GM19438 (cell line): ENCODE measurements around the gene COPG2.
"Not testable (repeated sequence)": the region's sequence is repeated elsewhere in the genome, so short reads cannot be mapped to it uniquely, and the experiment has no call there.

Experiments
- ATAC-seq: cut with Tn5 transposase; IDR thresholded peaks from one replicate; pipeline ENCODE4 v1.9.1; 2021; ENCODE audit warnings: low read depth; ENCODE audit not compliant: unreplicated experiment

Gene COPG2

DNA sequence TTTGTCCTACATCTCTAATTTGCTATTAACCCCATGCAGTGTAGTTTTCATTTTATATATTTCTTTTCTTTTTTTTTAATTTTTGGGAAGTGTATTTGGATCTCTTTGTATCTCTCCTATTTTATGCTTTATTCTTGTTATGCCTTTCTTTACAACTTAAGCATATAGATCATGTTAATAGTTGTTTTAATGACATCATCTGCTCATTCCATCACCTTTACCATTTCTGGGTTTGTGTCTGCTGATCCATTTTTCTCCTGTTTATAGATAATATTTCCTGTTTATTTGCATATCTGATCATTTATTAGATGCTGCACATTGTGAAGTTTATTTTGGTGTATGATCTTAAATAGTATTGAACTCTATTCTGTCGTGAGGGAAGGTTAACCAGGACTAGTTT lies 13.7 kb downstream of the COPG2 start:
- no peak for ATAC-seq

DNA sequence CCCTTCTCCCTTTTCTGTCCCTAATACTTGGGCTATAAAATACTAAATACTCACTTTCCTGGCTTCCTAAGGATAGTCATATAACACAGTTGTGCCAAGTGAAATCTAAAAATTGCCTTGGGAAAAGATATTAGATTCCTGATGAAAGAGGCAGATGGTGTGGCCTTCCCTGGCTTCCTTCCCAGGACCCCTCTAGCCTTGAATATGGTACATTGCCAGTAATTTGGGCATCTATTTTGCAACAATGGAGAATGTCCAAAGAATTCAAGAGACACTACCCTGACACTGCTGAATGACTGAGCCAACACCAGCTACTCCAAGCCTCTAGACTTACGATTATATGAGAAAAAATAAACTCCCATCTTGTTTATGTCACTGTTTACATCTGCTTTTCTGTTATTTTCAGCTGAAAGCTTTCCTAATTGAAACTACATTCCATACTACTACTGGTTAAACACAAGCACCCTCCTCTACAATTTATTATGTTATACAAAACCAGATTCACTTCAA lies 17.9 kb downstream of the COPG2 start:
- ATAC-seq: no peak

GRCh38 chr7:130649004-130649790 lies 19.4 kb downstream of the COPG2 start:
- ATAC-seq: no peak

DNA sequence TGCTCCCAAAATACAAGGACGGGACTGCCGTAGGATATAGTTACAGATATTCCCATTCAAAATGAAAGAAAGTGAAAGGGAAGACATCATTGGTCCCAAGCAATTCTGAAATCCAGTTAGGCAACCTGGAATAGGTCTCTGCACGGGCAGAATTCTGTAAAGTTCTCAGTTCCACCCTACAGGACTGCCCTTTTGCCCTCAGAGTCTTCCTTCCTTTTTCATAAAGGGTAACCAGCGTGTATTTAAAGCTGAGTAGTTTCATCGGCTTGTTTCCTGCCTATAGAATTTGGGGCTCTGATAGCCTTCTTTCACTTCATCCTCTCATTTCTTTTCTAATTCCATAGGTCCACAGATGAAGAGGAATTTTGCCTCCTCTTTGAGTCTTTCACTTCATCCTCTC lies 20.0 kb downstream of the COPG2 start:
- no peak for ATAC-seq

DNA sequence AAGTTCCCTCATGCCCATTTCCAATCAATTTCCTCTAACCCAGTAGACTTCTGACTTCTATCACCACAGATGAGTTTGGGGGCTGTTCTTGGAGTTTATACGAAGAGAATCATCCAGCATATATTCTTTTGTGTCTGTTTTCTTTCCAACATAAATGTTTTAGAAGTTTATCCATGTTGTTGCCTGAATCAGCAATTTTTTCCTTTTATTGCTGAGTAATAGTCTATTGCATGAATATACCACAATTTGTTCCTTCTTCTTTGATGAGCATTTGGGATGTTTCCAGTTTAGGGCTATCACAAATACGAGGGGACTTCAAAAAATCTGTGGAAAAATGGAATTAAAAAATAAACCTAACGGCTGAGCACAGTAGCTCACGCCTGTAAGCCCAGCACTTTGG lies 26.2 kb downstream of the COPG2 start:
- ATAC-seq: no peak

GRCh38 chr7:130641497-130641896 lies 27.1 kb downstream of the COPG2 start:
- ATAC-seq: no peak

DNA sequence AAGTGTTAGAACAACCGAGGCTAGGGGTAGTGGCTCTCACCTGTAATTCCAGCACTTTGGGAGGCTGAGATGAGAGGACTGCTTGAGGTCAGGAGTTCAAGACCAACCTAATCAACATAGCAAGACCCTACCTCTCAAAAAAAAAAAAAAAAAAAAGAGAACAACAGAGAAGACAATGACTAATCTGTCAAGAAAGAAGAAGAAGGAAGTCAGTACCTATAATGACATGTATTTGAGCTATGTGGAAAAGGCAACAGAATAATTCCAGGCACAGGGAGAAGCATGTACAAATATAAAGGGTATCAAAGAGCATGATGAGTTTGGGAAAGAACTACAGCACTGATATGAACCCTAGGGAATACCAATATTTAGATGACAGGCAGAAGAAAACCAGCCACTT lies 27.5 kb downstream of the COPG2 start:
- ATAC-seq: no peak

DNA sequence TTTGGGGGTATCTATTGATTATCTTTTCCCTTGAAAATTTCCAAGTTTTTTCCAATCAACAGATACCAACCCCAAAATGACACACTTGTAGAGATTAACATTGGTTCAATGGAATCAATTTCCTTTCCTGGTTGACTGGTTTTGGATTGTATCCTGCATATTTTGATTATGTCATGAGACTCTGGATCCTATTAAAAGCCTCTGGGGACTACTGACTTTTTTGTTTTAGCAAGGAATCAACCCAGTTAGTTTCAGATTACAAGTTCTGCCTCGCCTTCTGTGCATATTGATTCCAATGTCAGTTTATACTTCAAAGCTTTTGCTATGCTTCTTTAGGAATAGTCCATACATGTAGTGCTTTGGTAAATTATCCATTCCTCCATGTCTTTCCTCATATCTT lies 29.2 kb downstream of the COPG2 start:
- no peak for ATAC-seq

- no peak for ATAC-seq
Observed at GRCh38 chr7:130632111-130632510, 36.4 kb downstream of the COPG2 start.

GRCh38 chr7:130628901-130629300 lies 39.6 kb downstream of the COPG2 start:
- no peak for ATAC-seq

DNA sequence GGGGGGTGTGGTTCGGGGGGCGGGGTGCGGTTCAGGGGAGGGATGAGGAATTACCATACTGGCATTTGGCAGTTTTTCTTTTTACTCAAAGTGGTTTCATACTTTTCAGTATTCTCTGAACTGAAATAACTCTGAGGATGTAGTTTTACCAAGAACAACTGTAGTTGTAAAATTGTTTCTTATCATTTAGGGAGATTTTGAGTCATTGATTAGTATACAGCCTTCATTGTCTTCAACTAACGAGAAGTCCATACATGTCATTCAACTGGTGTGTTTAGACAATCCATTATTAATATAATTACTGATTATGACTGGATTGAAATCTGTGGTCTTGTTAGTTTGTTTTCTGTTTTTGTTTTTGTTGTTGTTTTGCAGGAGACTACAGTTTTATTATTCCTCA lies 40.8 kb downstream of the COPG2 start:
- ATAC-seq: no peak

GRCh38 chr7:130622866-130623265 lies 45.7 kb downstream of the COPG2 start:
- no peak for ATAC-seq

- no peak for ATAC-seq
Observed at GRCh38 chr7:130615583-130615982, 53.0 kb downstream of the COPG2 start.

DNA sequence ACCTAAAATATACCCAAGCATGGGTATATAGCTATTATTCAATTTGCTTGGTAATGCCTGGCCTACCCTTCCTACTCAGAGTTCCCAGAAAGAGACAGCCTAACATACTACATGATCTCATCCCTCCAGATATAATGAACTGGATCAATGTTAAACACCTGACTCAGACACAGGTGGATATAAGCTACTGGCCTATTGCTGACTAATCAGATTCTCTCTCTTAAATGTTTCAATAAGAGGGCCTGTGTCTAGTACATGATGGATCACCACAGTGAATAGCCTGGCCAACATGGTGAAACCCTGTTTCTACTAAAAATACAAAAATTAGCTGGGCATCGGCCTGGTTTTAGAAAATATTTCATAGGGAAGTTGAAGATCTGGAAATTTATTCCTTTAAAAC lies 54.1 kb downstream of the COPG2 start:
- no peak for ATAC-seq

- ATAC-seq: no peak
Observed at GRCh38 chr7:130611218-130611617, 57.3 kb downstream of the COPG2 start.

- not testable (repeated sequence) for ATAC-seq
Observed at GRCh38 chr7:130607066-130607465, 61.5 kb downstream of the COPG2 start.

DNA sequence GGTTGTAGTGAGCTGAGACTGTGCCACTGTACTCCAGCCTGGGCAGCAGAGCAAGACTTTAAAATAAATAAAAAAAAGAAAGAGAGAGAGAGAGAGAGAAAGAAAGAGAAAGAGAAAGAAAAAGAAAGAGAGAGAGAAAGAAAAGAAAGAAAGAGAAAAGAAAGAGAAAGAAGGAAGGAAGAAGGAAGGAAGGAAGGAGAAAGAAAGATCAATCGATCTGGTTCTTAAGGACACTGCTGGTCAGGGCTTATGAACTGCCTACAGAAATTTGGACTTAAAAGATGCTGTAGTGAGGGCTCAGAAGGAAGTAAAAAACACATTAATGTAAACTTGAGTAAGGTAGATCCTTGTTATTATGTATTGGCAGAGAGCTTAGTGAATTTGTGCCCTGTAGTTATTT lies 62.4 kb downstream of the COPG2 start:
- ATAC-seq: no peak

GRCh38 chr7:130598056-130598455 lies 70.5 kb downstream of the COPG2 start:
- ATAC-seq: no peak

- ATAC-seq: no peak
Observed at GRCh38 chr7:130595986-130596385, 72.6 kb downstream of the COPG2 start.

DNA sequence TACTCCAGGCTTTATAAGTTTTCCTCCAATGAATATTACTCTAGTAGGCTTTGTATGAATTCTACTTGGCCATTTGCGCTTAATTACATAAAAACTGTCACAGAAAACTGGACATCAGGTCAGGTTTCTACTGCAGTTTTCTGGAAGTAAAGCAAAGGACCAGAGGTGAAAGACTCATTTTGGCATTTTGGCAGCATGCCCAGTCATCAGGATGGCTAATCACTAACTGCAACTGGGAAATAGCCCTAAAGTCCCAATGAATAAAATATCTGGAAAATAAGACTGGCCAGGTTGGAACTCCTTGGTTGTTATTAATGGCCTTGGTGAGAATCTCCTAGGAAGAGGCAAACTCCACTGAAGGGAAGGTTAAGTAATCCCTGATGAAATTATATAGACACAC lies 75.5 kb downstream of the COPG2 start:
- ATAC-seq: no peak

DNA sequence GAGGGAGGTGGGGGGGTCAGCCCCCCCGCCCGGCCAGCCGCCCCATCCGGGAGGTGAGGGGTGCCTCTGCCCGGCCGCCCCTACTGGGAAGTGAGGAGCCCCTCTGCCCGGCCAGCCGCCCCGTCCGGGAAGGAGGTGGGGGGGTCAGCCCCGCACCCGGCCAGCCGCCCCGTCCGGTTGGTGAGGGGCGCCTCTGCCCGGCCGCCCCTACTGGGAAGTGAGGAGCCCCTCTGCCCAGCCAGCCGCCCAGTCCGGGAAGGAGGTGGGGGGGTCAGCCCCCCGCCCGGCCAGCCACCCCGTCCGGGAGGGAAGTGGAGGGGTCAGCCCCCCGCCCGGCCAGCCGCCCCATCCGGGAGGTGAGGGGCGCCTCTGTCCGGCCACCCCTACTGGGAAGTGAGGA lies 77.1 kb downstream of the COPG2 start:
- not testable (repeated sequence) for ATAC-seq

- not testable (repeated sequence) for ATAC-seq
Observed at GRCh38 chr7:130585932-130586331, 82.6 kb downstream of the COPG2 start.

DNA sequence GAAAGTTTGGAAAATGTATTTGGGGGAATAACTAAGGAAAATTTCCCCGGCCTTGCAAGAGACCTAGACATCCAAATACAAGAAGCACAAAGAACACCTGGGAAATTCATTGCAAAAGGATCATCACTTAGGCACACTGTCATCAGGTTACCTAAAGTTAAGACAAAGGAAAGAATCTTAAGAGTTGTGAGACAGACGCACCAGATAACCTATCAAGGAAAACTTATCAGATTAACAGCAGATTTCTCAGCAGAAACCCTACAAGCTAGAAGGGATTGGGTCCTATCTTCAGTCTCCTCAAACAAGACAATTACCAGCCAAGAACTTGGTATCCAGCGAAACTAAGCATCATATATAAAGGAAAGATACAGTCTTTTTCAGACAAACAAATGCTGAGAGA lies 93.4 kb downstream of the COPG2 start:
- not testable (repeated sequence) for ATAC-seq
